Pancreas (tissue), 10 donors: ENCODE data around the gene RASA3. TPM values are rescaled to one million over a fixed set of nuclear protein-coding genes. Genes with fewer than 3 reads are reported as not detected.

Experiments
- ATAC-seq, 4 donors: fragments of 200-7000 bp; cut with Tn5 transposase; one replicate each; pipeline versions ENCODE4 v1.8.0 to v1.9.1; 2020; ENCODE audit warnings: mild to moderate bottlenecking in 4 of 4, moderate library complexity in 4 of 4
- DNase-seq, 6 donors: peaks; one replicate each; pipeline ENCODE4 v3.0.0-alpha.2; 2020
- FAIRE-seq: peaks from 2 replicates; lab custom pipeline; 2012; peaks lifted over from hg19 to GRCh38; lab: Jason Lieb, UNC
- H3K27ac ChIP-seq, 4 donors: fragments of 200-600 bp; sonication (generic); 1 replicate in 3 of 4; 2 replicates in 1 of 4; pipeline versions ENCODE4 v1.5.0 to v1.8.0; 2020
- H3K27me3 ChIP-seq, 4 donors: fragments of 200-600 bp; one replicate each; pipeline ENCODE4 v1.8.0; 2021
- H3K36me3 ChIP-seq, 3 donors: fragments of 200-600 bp; sonication (generic) in 1 of 3; one replicate each; pipeline versions ENCODE4 v1.5.0 to v1.8.0; 2020 to 2021
- H3K4me1 ChIP-seq, 3 donors: fragments of 200-600 bp; one replicate each; pipeline ENCODE4 v1.8.0; 2021
- H3K4me3 ChIP-seq, 4 donors: fragments of 200-600 bp; sonication (generic) in 2 of 4; one replicate each; pipeline versions ENCODE4 v1.5.0 to v1.8.0; 2020 to 2021
- H3K9me3 ChIP-seq, 4 donors: fragments of 200-600 bp; one replicate each; pipeline ENCODE4 v1.8.0; 2021
- CTCF ChIP-seq, 4 donors: fragments of 200-600 bp; sonication (generic) in 3 of 4; IDR thresholded peaks; one replicate each; pipeline versions ENCODE4 v1.5.0 to v1.8.0; 2021; ENCODE audit warnings: antibody characterized with exemption in 4 of 4
- WGBS, 2 donors: extraction: QIAGEN DNeasy Blood & Tissue Kit; methylation state at CpG; one replicate each; pipeline ENCODE4 v1.1.7; 2013; 5-methylcytosine and 5-hydroxymethylcytosine counted together
- intact Hi-C, 3 donors: fragments of 100-400 bp; cut with DNase I; formaldehyde crosslinking; loops; one replicate each; pipeline versions ENCODE4 v1.11.1 to v1.14.2; 2022
- polyA plus RNA-seq, 2 donors: library from polyadenylated mRNA; stranded (reverse); fragments of 200-250 nt; gene quantifications; one replicate each; pipeline ENCODE4 v1.2.3, GENCODE V29; 2013
- total RNA-seq, 6 donors: library from RNA; stranded (reverse); fragmentation: NEBNext Ultra II Directional in 4 of 6; extraction: Animal tissue kit (Norgen Biotek cat#: 25700) in 4 of 6; gene quantifications; one replicate each; pipeline versions ENCODE4 v1.2.1 to v1.2.4, GENCODE V29; 2021 to 2023
- donor health status: healthy with polysubstance abuse.
- donor health status: DM: no; HTN: no; CAD: no; lungs with moderate emphysema.
- donor health status: DM: no; HTN: no; CAD: no.
- donor health status: control.
- donor health status: control.
- donor health status: Bipolar disorder and iron deficiency.
- donor health status: DM: yes; HTN: yes; CAD: no.
- donor health status: DM: no; HTN: no; CAD: no.
- donor health status: DM: no; HTN: no; CAD: no.
- donor health status: DM: yes; HTN: yes; CAD: no.

The RASA3 gene
- total and polyA plus RNA-seq, 8 donors: 5.7 to 11.2 (median 9.1) TPM

GRCh38 chr13:113962975-113963374, 169.4 kb downstream of the RASA3 start:
- Histone ChIP-seq H3K4me3 (no peak overlapping the region), H3K27ac (no peak overlapping the region), H3K9me3 (no peaks in the 10 kb centered on the region), H3K36me3 (no peaks in the 10 kb centered on the region), H3K27me3 (no peaks in the 10 kb centered on the region), H3K4me1 (peaks cover 6 to 10% (median 8%) of the 10 kb centered on the region in 3 donors)
- TF ChIP-seq CTCF (IDR thresholded peaks at IDR 0.05): no peak
- FAIRE-seq: no peak
- WGBS, 2 donors: 96% methylated on average over 14 to 17 of the region's 17 CpGs
- intact Hi-C loops: no loop called here
- ATAC-seq: no peak
- DNase-seq: peak in 2 of 6 donors; percentile 32 to 48

GRCh38 chr13:113962386-113962785, 170.0 kb downstream of the RASA3 start:
- WGBS, 2 donors: 88 to 92% methylated on average over 11 of the region's 11 CpGs
- no peaks in the 10 kb centered on the region for H3K27me3 ChIP-seq
- no peaks in the 10 kb centered on the region for H3K9me3 ChIP-seq
- DNase-seq: peak in 3 of 6 donors; percentile 3 to 22 (median 12)
- no peak for ATAC-seq
- no peak for FAIRE-seq
- intact Hi-C loops: no loop called here
- no peak for TF ChIP-seq CTCF (IDR thresholded peaks at IDR 0.05)
- H3K4me3 ChIP-seq: no peak overlapping the region
- H3K27ac ChIP-seq: no peak overlapping the region
- H3K36me3 ChIP-seq: no peaks in the 10 kb centered on the region
- peaks cover 0 to 7% (median 3%) of the 10 kb centered on the region in 3 donors for H3K4me1 ChIP-seq

- ATAC-seq (no peak), DNase-seq (peak in 1 of 6 donors; percentile 10), FAIRE-seq (no peak)
- no peaks in the 10 kb centered on the region for H3K4me1 ChIP-seq
- TF ChIP-seq CTCF (IDR thresholded peaks at IDR 0.05): no peak
- no peaks in the 10 kb centered on the region for H3K27me3 ChIP-seq
- H3K9me3 ChIP-seq: no peaks in the 10 kb centered on the region
- no peak overlapping the region for H3K27ac ChIP-seq
- intact Hi-C loops: no loop called here
- WGBS, 2 donors: 83 to 85% methylated on average over 6 of the region's 6 CpGs
- peaks cover 0 to 6% (median 0%) of the 10 kb centered on the region in 3 donors for H3K36me3 ChIP-seq
- no peak overlapping the region for H3K4me3 ChIP-seq
Measured at GRCh38 chr13:113960276-113960948, 172.0 kb downstream of the RASA3 start.

GRCh38 chr13:113959198-113959597, 173.2 kb downstream of the RASA3 start:
- no peak for FAIRE-seq
- intact Hi-C loops: no loop called here
- Histone ChIP-seq H3K4me3 (no peak overlapping the region), H3K4me1 (no peaks in the 10 kb centered on the region), H3K36me3 (peaks cover 0 to 10% (median 0%) of the 10 kb centered on the region in 3 donors), H3K27ac (peak overlapping the region in 1 of 4 donors; percentile 48), H3K9me3 (no peaks in the 10 kb centered on the region), H3K27me3 (no peaks in the 10 kb centered on the region)
- ATAC-seq: peak; percentile 70 to 88 (median 76)
- DNase-seq: peak in 2 of 6 donors; percentile 51 to 57
- WGBS, 2 donors: 28 to 66% methylated on average over 1 of the region's 1 CpG
- TF ChIP-seq CTCF (IDR thresholded peaks at IDR 0.05): no peak

- no peak overlapping the region for H3K4me3 ChIP-seq
- no peaks in the 10 kb centered on the region for H3K27me3 ChIP-seq
- H3K27ac ChIP-seq: no peak overlapping the region
- FAIRE-seq (no peak), DNase-seq (peak in 3 of 6 donors; percentile 33 to 46 (median 38)), ATAC-seq (no peak)
- no peaks in the 10 kb centered on the region for H3K4me1 ChIP-seq
- peaks cover 0 to 18% (median 0%) of the 10 kb centered on the region in 3 donors for H3K36me3 ChIP-seq
- intact Hi-C loops: no loop called here
- no peak for TF ChIP-seq CTCF (IDR thresholded peaks at IDR 0.05)
- no peaks in the 10 kb centered on the region for H3K9me3 ChIP-seq
- WGBS, 2 donors: 93 to 95% methylated on average over 22 of the region's 22 CpGs
Measured at GRCh38 chr13:113958373-113958772, 174.1 kb downstream of the RASA3 start.
